NCI-H187 (cell line): ENCODE measurements around the gene CAMSAP2.

ENCODE experiments used
- DNase-seq, 2 experiments: peaks; one replicate each; lab custom pipeline; 2025; lab: John Stamatoyannopoulos, UW

The CAMSAP2 gene

DNA sequence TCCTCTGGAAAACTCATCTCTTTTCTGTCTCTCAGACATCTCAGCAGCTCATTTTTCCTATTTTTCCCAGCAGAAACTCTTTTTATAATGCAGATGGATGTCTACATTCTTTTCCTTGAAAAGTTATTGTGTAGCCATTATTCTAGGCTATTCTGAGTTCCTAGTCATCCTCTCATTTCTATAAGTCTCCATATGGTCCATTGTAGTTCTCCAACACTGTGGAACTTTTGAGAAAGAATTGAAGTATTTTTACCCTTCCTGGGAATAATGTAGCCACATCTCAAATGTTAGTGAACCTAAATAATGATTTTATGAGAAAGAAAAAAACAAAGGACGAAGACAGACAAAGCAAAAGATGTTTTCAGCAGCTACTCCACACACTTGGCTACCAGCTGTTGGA lies 107.7 kb downstream of the CAMSAP2 start:
- no peak for DNase-seq

DNA sequence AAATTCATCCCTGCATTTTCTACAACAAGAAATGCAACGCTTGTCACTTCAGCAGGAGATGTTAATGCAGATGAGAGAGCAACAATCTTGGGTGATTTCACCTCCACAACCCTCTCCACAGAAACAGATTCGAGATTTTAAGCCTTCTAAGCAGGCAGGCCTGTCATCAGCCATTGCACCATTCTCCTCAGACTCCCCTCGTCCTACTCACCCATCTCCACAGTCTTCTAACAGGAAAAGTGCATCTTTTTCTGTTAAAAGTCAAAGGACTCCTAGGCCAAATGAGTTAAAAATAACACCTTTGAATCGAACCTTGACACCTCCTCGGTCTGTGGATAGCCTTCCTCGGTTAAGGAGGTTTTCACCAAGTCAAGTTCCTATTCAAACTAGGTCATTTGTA lies 110.7 kb downstream of the CAMSAP2 start:
- no peak for DNase-seq

DNA sequence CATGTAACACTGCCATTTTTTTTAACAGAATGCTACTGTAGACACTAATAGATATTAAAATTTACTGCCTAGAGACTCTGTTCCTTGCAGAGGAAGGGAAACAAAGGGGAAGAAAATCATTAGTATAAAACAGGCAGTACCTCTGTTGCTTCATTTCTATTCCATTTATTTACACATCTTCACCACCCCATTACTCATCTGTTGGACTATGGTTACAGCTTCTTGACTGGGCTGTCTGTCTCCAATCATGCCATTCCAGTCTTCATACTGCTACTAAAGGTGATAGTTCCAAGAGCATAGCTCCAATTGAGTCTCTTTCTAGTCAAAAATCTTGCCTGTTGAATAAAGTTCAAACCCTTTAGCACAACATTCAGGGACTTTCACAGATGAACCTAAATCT lies 111.9 kb downstream of the CAMSAP2 start:
- no peak for DNase-seq

DNA sequence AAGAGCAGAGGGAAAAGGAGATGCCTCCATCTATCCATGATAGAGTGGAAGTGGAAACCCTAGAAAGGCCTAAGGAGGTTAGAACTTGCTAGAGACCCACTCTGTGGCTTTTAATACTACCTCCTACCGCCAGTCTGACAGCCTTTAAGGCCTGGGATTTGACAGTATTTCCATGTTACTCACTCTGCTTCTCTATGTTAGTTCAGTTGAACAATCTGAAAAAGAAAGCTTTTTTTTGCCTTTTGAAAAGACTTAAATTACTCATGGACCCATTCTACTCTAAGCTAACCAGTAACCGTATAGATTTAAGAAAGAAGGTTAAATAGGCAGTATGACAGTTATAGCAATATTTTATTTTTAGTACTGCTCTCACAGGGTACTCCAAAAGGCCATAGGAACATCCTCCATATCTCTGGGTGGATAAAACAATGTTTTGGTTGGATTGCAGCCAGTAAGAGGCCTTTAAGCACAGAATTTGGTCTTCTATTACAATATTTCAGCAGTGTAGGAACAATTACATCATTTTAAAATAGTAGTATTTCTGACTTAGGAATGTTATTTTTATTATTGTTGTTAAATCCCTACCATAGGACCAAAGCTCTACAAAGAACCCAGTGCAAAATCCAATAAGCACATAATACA lies 118.1 kb downstream of the CAMSAP2 start:
- no peak for DNase-seq

DNA sequence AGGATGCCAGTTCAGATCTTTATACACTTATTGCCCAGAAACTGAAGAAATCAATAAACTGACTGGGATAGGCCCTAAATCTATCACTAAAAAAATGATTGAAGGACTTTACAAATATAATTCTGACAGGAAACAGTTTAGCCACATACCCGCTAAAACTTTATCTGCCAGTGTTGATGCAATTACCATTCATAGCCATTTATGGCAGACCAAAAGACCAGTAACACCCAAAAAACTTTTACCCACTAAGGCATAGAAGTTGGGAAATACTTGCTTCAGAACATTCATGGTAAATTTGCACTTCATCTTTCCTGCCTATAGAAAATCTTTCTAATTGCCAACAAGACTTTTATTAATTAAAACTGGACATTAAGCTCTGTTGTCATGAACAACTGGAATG lies 119.1 kb downstream of the CAMSAP2 start:
- DNase-seq, result no peak

DNA sequence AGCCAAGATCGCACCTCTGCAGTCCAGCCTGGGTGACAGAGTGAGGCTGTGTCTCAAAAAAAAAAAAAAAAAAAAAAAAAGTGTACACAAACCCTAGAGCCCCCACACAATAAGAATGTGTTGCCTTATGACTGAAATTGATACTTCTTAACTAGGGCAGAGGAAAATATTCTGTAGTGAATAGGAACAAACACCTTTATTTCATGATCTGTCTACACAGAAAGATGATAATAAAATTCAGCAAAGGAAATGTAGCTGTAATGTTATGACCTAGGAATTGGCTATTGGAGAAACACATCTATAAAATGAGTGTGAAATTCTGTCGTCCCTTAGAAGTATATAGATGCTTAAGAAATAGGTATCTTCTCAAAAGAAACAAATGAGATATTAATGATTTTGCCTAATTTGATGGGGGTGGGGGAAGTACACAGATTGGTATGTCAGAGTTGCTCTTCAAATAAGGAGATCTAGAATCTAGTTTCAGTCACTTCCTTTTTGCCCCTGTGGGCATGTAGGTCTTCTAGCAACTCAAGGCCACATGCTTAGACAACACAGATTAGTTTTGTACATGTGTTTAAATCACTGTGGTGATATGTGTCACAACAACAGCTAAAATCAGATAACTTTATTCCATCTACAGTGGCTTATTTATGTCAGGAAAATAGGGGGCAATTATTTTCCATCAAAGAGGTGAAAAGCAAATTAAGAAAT lies 123.4 kb downstream of the CAMSAP2 start:
- no peak for DNase-seq

DNA sequence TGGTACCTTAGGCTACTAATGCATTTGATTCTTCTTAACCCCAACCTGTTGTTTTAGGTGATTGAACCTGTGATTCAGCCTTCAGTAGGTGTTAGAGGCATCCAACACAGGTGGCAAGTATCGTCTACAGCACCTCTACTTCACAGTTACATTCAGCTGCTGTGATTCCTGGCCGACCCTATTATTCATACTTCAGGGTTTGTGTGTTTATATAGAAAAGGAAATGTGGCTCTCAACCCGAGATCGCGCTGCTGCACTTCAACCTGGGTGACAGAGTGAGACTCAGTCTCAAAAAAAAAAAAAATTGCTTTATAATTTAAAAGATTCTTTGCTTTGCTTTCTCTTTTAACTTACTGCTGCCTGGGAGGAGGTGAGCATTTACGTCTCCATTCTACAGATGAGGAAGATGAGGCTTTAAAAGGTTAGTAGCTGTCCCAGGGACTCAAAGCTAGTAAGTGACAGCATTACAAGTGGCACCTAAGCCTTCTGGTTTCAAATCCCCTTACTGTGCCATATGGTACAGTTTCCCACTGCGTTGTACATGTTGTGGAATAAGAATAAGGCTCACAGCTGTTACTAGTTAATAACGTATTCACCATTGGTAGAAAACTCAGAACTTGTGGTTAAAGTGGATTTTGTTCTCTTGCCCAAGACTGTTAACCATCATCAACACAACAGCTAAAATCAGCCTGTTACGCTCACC lies 124.2 kb downstream of the CAMSAP2 start:
- DNase-seq, result no peak

DNA sequence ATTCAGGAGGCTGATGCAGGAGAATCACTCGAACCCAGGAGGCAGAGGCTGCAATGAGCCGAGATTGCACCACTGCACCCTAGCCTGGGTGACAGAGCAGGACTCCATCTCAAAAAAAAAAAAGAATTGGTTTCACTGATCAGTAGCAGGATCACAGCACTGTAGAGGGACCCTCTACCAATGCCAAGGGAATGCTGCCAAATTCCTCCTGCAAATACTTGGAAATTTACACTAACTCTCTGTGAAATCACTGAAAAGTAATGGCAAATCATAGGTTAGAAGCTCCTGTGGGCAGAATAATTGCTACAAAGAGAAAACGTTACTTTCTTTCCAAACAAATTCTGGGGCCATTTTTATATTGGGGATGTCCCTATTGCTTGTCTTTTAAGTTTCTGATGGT lies 127.4 kb downstream of the CAMSAP2 start:
- DNase-seq, result no peak

DNA sequence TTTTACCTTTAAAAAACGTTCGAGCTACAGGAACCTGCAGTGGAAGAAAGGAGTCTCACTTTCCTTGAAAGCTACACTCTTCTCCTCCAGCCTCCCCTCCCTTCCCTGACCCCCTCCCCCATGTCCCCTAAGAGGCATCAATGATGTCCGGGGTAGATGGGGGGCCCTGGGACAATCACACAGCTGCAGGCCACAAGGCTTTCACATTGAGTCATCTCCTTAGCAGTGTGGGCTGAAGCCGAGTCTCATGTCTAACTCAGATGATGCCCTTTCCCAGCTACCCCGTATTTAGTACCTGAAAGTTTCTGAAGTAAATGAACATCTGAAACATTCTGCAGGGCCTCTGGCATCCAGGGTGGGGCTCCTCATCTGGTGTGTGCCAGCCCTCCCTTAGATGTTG lies 127.8 kb downstream of the CAMSAP2 start:
- no peak for DNase-seq

DNA sequence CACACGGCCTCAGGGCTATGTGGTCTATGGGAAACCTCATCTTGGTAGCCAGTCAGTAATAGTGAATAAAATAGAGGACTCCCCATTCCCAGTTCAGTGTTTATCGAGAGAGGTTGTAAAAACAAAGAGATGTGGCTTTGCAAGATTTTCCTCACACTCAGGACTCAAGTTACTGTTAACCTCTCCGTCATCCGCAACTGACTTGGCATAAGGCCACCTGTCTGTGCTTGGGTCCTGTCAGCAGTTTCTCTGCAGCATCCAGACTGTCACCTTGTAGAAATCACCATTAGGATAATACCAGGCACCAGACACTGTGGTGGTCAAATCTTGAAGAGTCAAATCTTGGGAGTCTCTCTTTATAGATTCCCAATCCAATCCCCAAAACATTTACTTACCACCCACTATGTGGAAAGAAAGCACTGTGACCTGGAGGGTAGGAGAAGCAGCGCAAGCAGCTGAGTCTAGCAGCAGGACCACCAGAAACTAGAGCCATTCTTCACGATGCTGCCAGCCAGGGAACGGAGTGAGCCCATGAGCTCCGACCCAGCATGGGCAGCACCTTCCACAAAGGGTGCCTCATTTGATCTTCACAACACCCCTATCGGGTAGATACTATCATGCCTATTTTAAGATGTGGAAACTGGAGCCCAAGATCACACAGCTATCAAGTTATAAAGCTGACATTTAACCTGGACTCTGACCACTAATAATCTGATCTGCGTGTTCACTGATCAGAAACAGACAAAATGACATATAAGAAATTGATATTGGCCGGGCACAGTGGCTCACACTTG lies 128.5 kb downstream of the CAMSAP2 start:
- DNase-seq, result no peak

DNA sequence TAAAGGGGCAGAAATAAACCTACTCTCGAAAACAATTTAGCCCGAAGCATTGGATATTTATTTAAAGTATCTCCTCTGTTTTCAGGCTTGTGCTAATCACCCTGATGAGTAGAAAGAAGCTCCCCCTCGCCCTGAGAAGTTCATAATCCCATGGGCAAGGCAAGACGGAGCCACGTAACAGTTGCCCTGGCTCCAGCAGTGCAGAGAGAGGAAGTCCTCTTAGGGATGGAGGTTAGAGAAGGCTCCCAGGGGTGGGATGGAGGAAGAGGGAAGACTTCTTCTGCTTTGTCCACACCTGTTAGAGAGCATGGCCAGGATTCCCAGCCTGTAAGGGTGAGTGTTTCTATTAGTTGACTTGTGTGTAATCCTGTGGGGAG lies 130.7 kb downstream of the CAMSAP2 start:
- no peak for DNase-seq

DNA sequence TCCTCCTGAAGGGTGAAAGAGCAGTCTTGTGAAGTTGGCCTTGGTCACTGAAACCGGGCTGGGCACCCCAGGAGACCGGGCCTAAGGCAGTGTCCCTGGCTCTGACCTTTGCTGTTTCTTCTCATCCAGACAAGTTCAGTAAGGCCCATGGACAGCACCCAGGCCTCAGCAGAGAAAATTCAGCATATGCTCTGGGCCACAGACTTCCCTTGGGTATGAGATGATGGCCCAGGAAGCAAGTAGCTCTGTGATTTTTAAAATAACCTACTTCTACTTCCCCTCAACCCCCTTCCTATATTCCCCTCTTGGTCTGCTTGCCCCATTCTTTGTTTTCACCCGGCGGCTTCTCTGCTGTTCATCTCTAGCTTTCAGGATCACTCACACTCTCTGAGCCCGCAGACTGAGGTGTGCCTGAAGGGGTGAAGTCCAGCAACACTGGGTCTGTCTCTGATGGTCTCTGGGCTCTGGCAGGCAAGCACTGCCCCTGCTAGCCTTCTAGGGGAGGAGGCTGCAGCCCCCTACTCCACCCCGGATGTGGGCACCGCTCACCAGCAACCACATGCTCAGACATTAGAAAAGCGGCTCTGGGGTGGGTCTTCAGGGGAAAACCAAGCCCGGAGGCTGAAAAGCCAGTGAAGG lies 131.2 kb downstream of the CAMSAP2 start:
- no peak for DNase-seq

DNA sequence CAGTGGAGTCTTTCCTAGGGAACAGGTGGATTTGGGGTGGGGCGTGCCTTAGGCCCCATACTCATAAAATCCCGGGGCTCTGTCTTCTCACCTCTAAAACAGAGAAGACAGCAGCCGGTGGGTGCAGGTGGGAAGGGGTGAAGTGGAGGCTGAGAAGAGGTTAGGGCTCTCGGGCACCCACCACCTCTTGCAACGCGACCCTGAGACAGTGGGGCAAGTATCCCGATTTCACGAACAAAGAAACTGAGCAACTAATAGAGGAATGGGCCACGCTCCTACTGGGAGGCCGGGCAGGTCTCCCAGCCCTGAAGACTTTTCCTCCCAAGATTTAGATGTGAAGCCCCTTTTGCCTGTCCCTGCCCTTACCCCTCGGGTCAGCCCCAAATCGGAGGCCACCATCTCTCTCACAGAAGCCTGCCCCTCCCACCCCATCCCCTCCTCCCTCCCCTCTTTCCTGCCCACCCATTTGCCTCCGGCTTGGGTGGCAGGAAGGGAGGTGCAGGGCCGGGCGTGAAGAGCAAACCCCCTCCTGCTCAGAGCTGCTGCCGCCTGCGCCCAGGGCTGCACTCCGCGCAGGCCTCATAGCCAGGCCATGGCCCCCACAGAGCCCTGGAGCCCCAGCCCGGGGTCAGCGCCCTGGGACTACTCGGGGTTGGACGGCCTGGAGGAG lies 133.9 kb downstream of the CAMSAP2 start, which contains the start of gene GPR25:
Gene GPR25, plus strand, starts transcription at position 536 of the 670 bp plus-strand sequence. Its CDS starts 57 bp downstream, at position 593.
- no peak for DNase-seq

DNA sequence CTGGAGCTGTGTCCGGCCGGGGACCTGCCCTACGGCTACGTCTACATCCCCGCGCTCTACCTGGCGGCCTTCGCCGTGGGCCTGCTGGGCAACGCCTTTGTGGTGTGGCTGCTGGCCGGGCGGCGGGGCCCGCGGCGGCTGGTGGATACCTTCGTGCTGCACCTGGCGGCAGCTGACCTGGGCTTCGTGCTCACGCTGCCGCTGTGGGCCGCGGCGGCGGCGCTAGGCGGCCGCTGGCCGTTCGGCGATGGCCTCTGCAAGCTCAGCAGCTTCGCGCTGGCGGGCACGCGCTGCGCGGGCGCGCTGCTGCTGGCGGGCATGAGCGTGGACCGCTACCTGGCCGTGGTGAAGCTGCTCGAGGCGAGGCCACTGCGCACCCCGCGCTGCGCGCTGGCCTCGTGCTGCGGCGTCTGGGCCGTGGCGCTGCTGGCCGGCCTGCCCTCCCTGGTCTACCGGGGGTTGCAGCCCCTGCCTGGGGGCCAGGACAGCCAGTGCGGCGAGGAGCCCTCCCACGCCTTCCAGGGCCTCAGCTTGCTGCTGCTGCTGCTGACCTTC lies 134.5 kb downstream of the CAMSAP2 start:
- DNase-seq, result no peak

DNA sequence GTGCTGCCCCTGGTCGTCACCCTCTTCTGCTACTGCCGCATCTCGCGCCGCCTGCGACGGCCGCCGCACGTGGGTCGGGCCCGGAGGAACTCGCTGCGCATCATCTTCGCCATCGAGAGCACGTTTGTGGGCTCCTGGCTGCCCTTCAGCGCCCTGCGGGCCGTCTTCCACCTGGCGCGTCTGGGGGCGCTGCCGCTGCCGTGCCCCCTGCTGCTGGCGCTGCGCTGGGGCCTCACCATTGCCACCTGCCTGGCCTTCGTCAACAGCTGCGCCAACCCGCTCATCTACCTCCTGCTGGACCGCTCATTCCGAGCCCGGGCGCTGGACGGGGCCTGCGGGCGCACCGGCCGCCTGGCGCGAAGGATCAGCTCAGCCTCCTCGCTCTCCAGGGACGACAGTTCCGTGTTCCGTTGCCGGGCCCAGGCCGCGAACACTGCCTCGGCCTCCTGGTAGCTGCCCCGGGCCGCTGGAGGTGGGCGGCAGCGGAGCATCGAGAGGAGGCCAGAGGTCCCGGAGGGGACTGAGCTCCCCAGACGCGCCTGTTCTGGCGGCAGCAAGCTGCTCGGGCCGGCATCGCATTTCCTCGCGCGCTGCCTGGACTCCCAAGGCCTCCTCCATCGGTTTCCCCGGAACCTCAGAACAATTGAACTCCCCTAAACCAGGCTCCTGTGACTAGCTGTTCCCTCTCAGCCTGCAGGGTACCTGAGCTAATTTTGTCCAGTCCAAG lies 135.1 kb downstream of the CAMSAP2 start:
- no peak for DNase-seq

DNA sequence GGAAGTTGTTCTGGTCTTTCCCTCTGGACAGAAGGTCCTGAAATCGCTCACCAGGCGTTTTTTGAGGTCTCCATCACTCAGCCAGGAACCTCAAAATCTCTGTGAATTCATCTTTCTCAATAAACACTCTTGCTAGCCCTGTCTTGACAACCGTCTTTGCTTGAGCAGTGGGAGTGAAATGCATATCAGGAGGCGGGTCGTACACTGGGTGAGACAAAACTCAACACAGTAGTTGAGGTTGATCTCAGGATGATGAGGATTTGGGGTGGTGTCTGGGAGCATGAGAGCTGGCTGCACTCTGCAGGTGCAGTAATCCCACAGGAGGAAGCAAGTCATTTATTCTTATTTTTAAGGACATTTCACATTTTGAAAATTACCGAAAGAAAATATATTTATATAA lies 136.0 kb downstream of the CAMSAP2 start:
- DNase-seq, result no peak

DNA sequence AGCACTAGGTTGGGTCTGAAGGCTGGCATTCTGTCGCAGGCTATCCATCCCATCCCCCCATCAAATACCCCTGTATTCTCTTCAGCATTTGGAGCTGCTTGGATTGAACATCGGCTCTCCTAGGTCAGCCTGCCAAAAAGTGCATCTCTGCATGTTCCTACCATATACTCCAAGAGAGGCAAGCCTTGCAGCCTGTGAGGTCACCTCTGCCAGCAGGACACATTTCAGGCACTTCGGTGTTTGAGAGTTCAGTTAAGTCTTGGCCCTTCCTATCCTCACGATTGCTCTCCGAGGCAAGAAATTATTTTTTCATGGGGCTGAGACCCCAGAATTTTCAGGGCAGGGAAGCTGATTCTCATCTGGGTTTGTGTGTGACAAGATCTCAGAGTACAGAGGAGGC lies 136.7 kb downstream of the CAMSAP2 start:
- DNase-seq, result no peak

DNA sequence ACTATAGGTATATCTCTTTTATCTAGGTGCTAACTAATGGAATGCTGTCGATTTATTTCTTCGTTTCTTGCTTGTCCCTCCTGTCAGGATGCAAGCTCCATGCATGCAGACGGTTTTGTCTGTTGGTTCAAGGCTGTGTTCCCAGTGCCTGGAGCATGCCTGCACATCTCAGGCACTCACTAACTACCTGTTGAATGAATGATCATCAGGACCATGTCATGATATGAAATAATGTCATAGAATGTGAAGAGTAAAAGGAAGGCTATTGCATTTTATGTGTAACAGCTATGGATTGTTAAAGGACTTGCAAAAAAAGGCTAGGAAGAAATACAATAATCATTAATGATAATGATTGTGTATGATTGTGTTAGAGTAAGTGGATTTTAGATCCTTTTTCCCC lies 138.3 kb downstream of the CAMSAP2 start:
- DNase-seq, result no peak

DNA sequence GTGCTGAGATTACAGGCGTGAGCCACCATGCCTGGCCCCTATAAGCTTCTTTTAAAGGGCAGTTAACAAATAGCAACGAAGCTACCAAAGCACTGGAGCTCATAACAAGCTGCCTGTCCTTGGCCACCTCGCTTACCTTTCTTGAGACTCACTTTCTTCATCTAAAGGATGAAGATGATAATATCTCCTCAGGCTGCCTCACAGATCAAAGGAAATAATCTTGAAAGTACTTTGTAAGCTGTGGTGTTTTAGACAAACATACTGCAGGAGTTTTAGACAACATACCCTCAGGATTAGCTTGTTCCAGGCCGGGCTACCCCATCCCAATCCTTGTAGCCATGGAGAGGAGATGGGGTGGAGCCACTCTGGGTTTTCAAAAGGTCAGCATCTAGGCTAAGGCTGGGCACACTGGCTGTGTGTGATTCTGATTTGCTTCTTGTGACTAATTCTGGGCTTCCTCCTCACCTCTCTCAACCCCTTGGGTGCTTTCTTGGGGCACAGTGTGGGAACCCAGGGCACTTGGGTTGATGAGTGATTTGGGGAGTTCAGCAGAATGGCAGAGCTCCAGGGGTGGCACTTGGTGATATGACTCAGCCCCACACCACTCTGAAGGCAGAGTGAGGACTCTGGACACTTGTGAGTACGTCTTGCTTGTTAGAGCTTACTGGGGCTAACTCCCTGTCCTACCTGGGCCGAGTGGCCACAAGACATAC lies 139.3 kb downstream of the CAMSAP2 start:
- no peak for DNase-seq

DNA sequence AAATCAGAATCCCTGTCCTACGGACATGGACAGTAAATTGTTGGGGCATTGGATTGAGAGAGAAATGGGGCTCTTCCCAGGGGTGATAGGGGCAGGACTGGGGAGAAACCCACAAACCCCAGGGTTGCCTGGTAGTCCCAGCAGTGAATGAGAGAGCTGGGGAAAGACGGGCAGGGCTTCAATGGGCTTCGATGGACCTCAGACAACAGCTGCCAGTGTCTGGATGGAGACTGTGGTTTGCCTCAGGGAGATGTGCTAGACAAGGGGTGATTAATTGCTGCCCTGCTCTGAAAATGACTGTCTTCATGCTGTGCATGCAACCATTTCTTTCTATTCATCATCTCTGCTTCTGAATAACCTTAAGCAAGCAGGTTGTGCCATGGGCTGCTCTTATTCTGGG lies 141.5 kb downstream of the CAMSAP2 start:
- DNase-seq, result no peak
